AG09319 (cell line): Measurements from ENCODE around the gene TSEN54.
"Not testable (repeated sequence)": the region's sequence is repeated elsewhere in the genome, so short reads cannot be mapped to it uniquely, and the experiment has no call there.

ENCODE experiments used
- DNase-seq: peaks from one replicate; pipeline ENCODE4 v3.0.0-alpha.2; 2010; ENCODE audit warnings: low read depth; ENCODE audit errors: extremely low read depth
- TF ChIP-seq, protein P1 (sequence below): IDR thresholded peaks from 2 replicates; pipeline ENCODE4 v1.5.1; 2011; ENCODE audit warnings: low read depth, mild to moderate bottlenecking, inconsistent platforms, low read length, moderate library complexity

The TSEN54 gene

DNA sequence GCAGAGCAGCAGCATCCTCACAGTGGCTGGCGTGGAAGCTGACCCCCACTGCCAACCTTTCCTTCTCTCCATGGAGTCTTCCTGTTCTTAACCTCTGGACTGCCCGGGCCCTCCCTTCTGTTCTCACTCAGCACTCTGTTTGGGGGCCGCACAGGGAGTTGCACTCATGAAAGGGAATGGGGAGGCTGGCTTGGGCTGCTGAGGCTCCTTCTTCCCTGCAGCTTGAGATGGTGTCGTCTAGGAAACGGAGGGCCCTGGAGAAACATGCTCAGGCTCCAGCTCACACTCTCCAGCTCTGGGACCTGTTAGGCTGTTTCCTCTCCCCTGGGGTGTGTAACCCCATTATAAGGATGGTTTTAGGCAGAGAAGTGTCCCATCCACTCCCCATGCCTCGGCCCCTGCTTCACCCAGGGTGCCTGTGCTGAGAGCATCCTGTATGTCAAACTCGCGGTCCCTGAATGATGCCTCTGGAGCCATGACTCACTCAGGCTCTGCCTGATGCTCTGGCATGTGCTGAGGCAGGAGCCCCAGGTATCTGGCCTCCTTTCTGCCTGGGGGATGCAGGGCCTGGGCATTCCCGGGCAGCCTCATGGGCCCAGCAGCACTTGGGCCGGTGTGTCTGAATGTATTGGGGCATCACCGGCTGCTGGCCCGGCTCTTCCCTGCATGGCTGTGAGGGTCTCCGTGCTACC is 41.0 kb upstream of the TSEN54 start:
- TF ChIP-seq, protein P1, sequence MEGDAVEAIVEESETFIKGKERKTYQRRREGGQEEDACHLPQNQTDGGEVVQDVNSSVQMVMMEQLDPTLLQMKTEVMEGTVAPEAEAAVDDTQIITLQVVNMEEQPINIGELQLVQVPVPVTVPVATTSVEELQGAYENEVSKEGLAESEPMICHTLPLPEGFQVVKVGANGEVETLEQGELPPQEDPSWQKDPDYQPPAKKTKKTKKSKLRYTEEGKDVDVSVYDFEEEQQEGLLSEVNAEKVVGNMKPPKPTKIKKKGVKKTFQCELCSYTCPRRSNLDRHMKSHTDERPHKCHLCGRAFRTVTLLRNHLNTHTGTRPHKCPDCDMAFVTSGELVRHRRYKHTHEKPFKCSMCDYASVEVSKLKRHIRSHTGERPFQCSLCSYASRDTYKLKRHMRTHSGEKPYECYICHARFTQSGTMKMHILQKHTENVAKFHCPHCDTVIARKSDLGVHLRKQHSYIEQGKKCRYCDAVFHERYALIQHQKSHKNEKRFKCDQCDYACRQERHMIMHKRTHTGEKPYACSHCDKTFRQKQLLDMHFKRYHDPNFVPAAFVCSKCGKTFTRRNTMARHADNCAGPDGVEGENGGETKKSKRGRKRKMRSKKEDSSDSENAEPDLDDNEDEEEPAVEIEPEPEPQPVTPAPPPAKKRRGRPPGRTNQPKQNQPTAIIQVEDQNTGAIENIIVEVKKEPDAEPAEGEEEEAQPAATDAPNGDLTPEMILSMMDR, result no peak

DNA sequence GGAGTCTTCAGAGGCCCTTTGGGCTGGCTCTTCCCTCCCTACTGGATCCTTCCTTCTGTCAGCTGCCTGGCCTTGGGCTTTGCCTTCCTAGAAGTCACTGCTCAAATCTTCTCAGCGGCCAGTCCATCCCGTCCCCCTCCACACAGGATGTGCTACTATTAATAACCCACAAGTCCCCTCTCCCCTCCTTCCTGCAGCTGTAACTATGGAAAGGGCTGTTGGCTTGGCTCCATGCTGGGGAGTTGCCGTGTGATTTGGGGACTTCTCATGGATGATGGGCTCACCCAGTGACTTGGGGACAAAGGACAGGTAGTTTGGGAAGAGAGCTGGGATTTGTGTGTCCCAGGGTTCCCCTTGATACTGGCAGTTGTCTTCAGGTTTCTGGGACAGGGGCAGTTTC is 40.5 kb upstream of the TSEN54 start:
- no peak for DNase-seq
- TF ChIP-seq, protein P1, result no peak

More for the DNA sequence above, 41.0 kb upstream of the TSEN54 start:
- DNase-seq, result no peak

DNA sequence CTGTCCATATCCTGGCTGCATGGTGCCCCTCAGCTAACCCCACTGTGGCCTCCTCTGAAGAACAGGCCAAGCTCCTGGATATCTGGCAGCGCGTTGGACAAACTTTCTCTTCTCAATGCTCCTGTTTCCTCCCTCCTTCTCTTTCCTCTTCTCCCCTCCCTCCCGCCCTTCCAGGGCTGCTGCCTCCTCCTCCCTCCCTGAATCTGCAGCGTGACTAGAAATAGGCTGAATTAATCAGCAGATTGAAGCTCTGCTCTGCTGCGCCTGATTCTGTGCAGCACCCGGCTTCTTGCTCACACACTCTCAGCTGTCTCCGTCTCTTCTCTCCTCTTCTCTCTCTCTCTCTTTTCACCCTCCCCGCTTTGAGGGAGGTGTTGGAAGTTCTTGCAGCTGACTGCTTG is 40.1 kb upstream of the TSEN54 start:
- no peak for DNase-seq
- TF ChIP-seq, protein P1, result no peak

- DNase-seq, result no peak
- TF ChIP-seq, protein P1, result no peak
These were observed 39.4 kb upstream of the TSEN54 start for GRCh38 chr17:75476752-75477489.

- not testable (repeated sequence) for DNase-seq
These were observed 38.9 kb upstream of the TSEN54 start for GRCh38 chr17:75477490-75477862.

GRCh38 chr17:75478508-75478907 is 37.8 kb upstream of the TSEN54 start:
- DNase-seq, result no peak
- TF ChIP-seq, protein P1, result no peak

- DNase-seq, result no peak
- TF ChIP-seq, protein P1, result no peak
These were observed 36.0 kb upstream of the TSEN54 start for GRCh38 chr17:75480281-75480680.
